HUES48 (cell line): ENCODE data around the gene OST4.

Experiments
- H3K27ac ChIP-seq: one replicate; pipeline ENCODE4 v1.7.0; 2013; ENCODE audit warnings: low read depth, low read length, inconsistent platforms
- H3K27me3 ChIP-seq: 2 replicates; pipeline ENCODE4 v1.6.1; 2013; ENCODE audit warnings: mild to moderate bottlenecking, low read length; ENCODE audit not compliant: control insufficient read depth, insufficient read depth
- H3K36me3 ChIP-seq: 2 replicates; pipeline ENCODE4 v1.6.1; 2013; ENCODE audit warnings: low read length; ENCODE audit not compliant: control insufficient read depth, insufficient read depth
- H3K4me1 ChIP-seq: 2 replicates; pipeline ENCODE4 v1.6.1; 2013; ENCODE audit warnings: mild to moderate bottlenecking, low read length; ENCODE audit not compliant: control insufficient read depth, insufficient read depth
- H3K4me3 ChIP-seq: 2 replicates; pipeline ENCODE4 v1.5.1; 2013; ENCODE audit warnings: mild to moderate bottlenecking, low read depth, low read length
- H3K9ac ChIP-seq: 2 replicates; pipeline ENCODE4 v1.6.1; 2013; ENCODE audit warnings: mild to moderate bottlenecking, low read depth, low read length, moderate library complexity
- H3K9me3 ChIP-seq: 2 replicates; pipeline ENCODE4 v1.6.1; 2013; ENCODE audit warnings: low read length; ENCODE audit not compliant: control insufficient read depth, insufficient read depth

Gene OST4

GRCh38 chr2:27092696-27093429, 21.4 kb upstream of the OST4 start:
- H3K4me3 ChIP-seq = no peak overlapping the region
- 0 out of 2 replicates have a peak, but pooled peaks cover under 1% of the 10 kb centered on the region for H3K27me3 ChIP-seq
- no peaks in the 10 kb centered on the region for H3K9me3 ChIP-seq
- no peak overlapping the region for H3K27ac ChIP-seq
- H3K9ac ChIP-seq = no peak overlapping the region
- H3K4me1 ChIP-seq = peaks cover 8% of the 10 kb centered on the region; the same call in 1 of the 2 replicates
- H3K36me3 ChIP-seq = no peaks in the 10 kb centered on the region

DNA sequence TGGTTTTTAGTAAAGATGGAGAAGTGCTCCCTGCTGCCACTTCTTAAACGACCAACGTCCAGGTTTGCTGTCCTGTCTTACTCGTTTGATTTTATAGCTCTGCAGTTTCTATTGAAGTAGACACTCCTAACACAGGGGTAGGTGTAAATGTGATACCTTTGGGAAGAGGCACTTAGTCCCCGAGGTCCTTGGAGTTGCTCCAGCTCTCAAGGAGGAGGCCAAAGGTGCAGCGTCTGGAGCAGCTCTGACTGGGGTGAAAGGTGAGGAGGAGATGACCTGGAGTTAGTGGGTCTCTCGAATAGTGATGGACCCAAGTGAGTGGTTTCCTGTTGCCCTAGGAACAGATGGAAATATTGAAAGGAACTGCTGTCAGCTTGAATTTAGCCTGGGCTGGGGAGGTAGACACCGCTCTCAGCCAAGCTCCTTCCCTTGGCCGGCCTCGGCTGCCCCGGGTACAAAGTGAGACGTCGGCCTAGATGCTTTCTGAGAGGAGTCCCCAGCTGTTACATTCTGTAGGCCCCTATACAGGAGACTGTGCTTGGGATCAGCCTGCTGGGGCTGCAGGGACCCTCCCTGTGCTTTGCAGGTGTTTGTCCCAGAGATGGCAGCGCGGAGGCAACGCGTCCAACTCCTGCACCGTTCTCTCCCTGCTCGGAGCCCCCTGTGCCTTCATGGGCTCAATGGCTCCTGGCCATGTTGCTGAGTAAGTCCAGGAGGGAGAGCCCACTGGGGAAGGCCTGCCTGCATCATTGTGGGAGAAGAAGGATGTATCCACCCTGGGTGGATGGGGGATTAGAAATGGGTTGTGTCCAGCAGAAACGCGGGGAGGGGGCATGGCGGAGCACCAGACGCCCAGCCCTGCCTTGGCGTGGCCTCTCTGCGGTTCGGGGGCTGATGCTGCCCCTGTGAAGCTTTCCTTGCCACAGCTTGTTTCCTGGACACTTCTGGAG, 20.6 kb upstream of the OST4 start:
- Histone ChIP-seq H3K4me1 (peaks cover 8% of the 10 kb centered on the region; the same call in 1 of the 2 replicates), H3K27ac (no peak overlapping the region), H3K36me3 (no peaks in the 10 kb centered on the region), H3K4me3 (no peak overlapping the region), H3K9me3 (no peaks in the 10 kb centered on the region), H3K9ac (no peak overlapping the region), H3K27me3 (peaks cover 4% of the 10 kb centered on the region; the same call in 1 of the 2 replicates)

GRCh38 chr2:27089111-27089954, 17.9 kb upstream of the OST4 start:
- Histone ChIP-seq H3K27me3 (peaks cover 16% of the 10 kb centered on the region), H3K4me3 (no peak overlapping the region), H3K27ac (no peak overlapping the region), H3K4me1 (0 out of 2 replicates have a peak, but pooled peaks cover 5% of the 10 kb centered on the region), H3K9me3 (no peaks in the 10 kb centered on the region), H3K36me3 (no peaks in the 10 kb centered on the region), H3K9ac (no peak overlapping the region)

- Histone ChIP-seq H3K4me1 (0 out of 2 replicates have a peak, but pooled peaks cover 5% of the 10 kb centered on the region), H3K27ac (no peak overlapping the region), H3K9ac (no peak overlapping the region), H3K36me3 (no peaks in the 10 kb centered on the region), H3K9me3 (no peaks in the 10 kb centered on the region), H3K27me3 (peaks cover 16% of the 10 kb centered on the region), H3K4me3 (no peak overlapping the region)
Measured at GRCh38 chr2:27088634-27089033, 17.2 kb upstream of the OST4 start.

DNA sequence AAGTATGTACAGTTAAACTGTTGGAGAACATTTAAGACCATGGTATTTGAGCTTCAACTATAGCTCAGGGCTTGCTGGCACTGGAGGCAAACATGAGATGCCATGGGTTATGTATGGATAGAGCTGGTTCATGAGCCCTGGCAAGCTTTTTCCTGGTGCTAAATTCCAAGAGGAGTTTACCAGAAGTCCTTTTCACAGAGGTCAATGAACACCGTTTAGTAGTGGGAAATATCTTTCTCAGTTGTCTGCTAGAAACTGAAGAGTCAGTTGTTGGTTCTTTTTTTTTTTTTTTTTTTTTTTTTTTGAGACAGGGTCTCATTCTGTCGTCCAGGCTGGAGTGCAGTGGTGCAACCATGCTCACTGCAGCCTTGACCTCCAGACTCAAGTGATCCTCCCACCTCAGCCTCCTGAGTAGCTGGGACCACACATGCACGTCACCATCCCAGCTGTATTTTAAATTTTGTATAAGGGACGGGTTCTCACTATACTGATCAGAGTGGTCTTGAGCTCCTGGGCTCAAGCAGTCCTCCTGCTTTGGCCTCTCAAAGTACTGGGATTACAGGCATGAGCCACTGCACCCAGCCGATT, 16.5 kb upstream of the OST4 start:
- peaks cover 16% of the 10 kb centered on the region for H3K27me3 ChIP-seq
- no peak overlapping the region for H3K27ac ChIP-seq
- no peaks in the 10 kb centered on the region for H3K36me3 ChIP-seq
- peak overlapping the region; percentile 76; the same call in 1 of the 2 replicates for H3K4me3 ChIP-seq
- no peak overlapping the region for H3K9ac ChIP-seq
- H3K4me1 ChIP-seq = 0 out of 2 replicates have a peak, but pooled peaks cover 5% of the 10 kb centered on the region
- H3K9me3 ChIP-seq = no peaks in the 10 kb centered on the region

- H3K27me3 ChIP-seq = peaks cover 16% of the 10 kb centered on the region
- H3K36me3 ChIP-seq = no peaks in the 10 kb centered on the region
- peak within 1 kb of the TSS; percentile 76 for H3K4me3 ChIP-seq
- peak within 1 kb of the TSS; percentile 75 for H3K27ac ChIP-seq
- no peaks in the 10 kb centered on the region for H3K9me3 ChIP-seq
- peak within 1 kb of the TSS; percentile 57; the same call in 1 of the 2 replicates for H3K9ac ChIP-seq
- H3K4me1 ChIP-seq = 0 out of 2 replicates have a peak, but pooled peaks cover 5% of the 10 kb centered on the region
Measured at GRCh38 chr2:27086724-27087593, 15.5 kb upstream of the OST4 start, which contains the start of gene KHK. Gene KHK (plus strand): TSS chr2:27086772. CDS start chr2:27087260, 488 bp downstream.

DNA sequence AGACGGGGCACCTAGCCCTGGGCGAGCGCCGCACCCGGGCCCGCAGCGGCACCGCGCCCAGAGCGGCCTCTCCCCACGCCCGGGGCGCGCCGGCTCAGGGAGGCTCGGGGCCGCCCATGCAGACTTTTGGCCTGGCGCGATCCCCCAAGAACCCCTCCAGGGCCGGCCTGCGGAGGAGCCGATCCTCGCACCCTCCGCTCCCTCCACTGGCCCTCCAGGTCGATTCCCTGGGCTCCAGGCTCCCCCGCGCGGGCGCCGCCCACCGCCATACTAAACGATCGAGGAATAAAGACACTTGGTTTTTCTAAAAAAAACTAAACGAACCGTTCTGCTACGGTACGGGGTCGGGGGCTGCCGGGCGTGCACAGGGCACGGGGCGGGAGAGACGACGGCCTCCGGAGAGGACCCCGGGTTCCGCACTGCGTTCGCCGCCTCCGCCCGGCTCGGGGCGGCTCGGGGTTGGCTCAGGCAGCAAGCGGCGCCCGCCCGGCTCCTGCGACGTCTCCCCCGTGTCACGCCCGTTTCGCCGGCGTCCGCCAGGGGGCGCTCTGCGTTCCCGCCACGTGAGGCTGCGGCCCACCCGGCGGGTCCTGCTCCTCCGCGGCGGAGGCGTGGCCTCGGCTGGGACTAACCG, 14.8 kb upstream of the OST4 start:
- H3K27ac ChIP-seq = peak overlapping the region; percentile 75
- H3K9ac ChIP-seq = peak overlapping the region; percentile 57; the same call in 1 of the 2 replicates
- peaks cover 16% of the 10 kb centered on the region for H3K27me3 ChIP-seq
- H3K4me3 ChIP-seq = peak overlapping the region; percentile 76
- H3K4me1 ChIP-seq = peaks cover 8% of the 10 kb centered on the region; the same call in 1 of the 2 replicates
- H3K36me3 ChIP-seq = no peaks in the 10 kb centered on the region
- no peaks in the 10 kb centered on the region for H3K9me3 ChIP-seq

DNA sequence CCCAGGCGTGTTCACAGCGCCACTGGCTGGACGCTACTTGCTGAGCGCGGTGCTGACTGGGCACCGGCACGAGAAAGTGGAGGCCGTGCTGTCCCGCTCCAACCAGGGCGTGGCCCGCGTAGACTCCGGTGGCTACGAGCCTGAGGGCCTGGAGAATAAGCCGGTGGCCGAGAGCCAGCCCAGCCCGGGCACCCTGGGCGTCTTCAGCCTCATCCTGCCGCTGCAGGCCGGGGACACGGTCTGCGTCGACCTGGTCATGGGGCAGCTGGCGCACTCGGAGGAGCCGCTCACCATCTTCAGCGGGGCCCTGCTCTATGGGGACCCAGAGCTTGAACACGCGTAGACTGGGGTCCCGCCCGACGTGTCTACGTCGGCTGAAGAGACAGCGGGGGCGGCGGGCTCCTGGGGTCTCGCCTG, 14.2 kb upstream of the OST4 start:
- no peak overlapping the region for H3K27ac ChIP-seq
- peaks cover 8% of the 10 kb centered on the region; the same call in 1 of the 2 replicates for H3K4me1 ChIP-seq
- H3K9ac ChIP-seq = peak overlapping the region; percentile 57; the same call in 1 of the 2 replicates
- H3K9me3 ChIP-seq = no peaks in the 10 kb centered on the region
- peak overlapping the region; percentile 76 for H3K4me3 ChIP-seq
- no peaks in the 10 kb centered on the region for H3K36me3 ChIP-seq
- peaks cover 16% of the 10 kb centered on the region for H3K27me3 ChIP-seq

DNA sequence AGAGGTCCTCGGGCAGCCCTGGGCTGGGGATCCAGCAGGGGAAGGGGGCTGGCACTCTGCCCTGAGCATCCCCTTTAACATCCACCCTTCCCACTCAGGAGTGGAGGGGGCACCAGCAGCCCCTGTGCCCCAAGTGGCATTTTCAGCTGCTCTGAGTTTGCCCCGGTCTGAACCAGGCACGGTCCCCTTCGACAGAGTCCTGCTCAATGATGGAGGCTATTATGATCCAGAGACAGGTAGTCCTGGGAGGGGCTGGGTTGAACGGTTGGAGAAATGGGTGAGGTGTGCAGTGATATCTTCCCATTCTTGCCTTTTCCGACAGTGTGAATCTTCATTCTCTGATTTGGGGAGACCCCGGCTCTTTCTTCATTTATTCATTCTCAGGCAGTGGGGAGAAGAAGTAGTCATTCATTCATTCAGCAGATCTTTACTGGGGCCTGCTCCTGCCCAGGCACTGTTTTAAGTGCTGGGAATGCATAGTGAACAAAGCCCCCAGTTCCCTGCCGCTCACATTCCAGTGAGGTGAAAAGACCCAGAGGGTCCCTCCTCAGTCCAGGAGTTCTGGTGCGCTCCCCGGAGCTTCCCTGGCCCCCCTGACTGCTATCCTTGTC, 13.7 kb upstream of the OST4 start:
- H3K9me3 ChIP-seq = no peaks in the 10 kb centered on the region
- H3K4me3 ChIP-seq = peak overlapping the region; percentile 76
- no peak overlapping the region for H3K9ac ChIP-seq
- no peaks in the 10 kb centered on the region for H3K36me3 ChIP-seq
- H3K27ac ChIP-seq = no peak overlapping the region
- peaks cover 16% of the 10 kb centered on the region for H3K27me3 ChIP-seq
- peaks cover 8% of the 10 kb centered on the region; the same call in 1 of the 2 replicates for H3K4me1 ChIP-seq
